HEK293 (cell line): Measurements from ENCODE around the gene EFCAB10.
A peak's percentile ranks its signal among the peaks of the same experiment; 100 is the strongest.
"Not testable (repeated sequence)": the region's sequence is repeated elsewhere in the genome, so short reads cannot be mapped to it uniquely, and the experiment has no call there.

Source experiments
- CTCF ChIA-PET: fragments of 350-600 bp; formaldehyde crosslinking; extraction: SDS; loops from one replicate; lab custom pipeline; 2021; ENCODE audit warnings: antibody characterized with exemption; lab: Yijun Ruan, JAX
- POLR2A ChIA-PET: fragments of 300-600 bp; formaldehyde crosslinking; extraction: SDS; loops from one replicate; lab custom pipeline; 2020; ENCODE audit warnings: antibody characterized with exemption, inconsistent platforms; lab: Yijun Ruan, JAX
- H3K27ac ChIP-seq: fragments of 200-500 bp; sonication (Bioruptor generic); 2 replicates; pipeline ENCODE4 v1.5.1; 2014; ENCODE audit warnings: low read depth, low read length, control low read depth, inconsistent platforms; ENCODE audit errors: extremely low read depth
- H3K36me3 ChIP-seq, 2 experiments: fragments of 200-500 bp in 1 of 2; sonication (Bioruptor generic) in 1 of 2; 1 replicate in 1 of 2; 2 replicates in 1 of 2; pipeline ENCODE4 v1.5.1; 2014 to 2017; ENCODE audit warnings: inconsistent platforms in 2 of 2, low read length in 2 of 2; ENCODE audit not compliant: control insufficient read depth in 2 of 2, insufficient read depth in 1 of 2
- H3K4me1 ChIP-seq: fragments of 200-500 bp; sonication (Bioruptor generic); 2 replicates; pipeline ENCODE4 v1.5.1; 2014; ENCODE audit warnings: mild to moderate bottlenecking, low read length, inconsistent platforms; ENCODE audit not compliant: control insufficient read depth, insufficient read depth
- H3K4me3 ChIP-seq: 2 replicates; pipeline ENCODE4 v1.5.1; 2011; ENCODE audit warnings: low read depth, mild to moderate bottlenecking, control low read depth, low read length, moderate library complexity
- H3K9me3 ChIP-seq: fragments of 200-500 bp; sonication (Bioruptor generic); 2 replicates; pipeline ENCODE4 v1.5.1; 2014; ENCODE audit warnings: low read depth, low read length, inconsistent platforms; ENCODE audit not compliant: control insufficient read depth, insufficient read depth
- BCL11B ChIP-seq: fragments of 450-650 bp; formaldehyde crosslinking; IDR thresholded peaks from 2 replicates; pipeline ENCODE4 v1.5.1; 2016; ENCODE audit warnings: low read depth, missing biosample characterization, missing genetic modification characterization
- EGR2 ChIP-seq: fragments of 450-650 bp; formaldehyde crosslinking; IDR thresholded peaks from 2 replicates; pipeline ENCODE4 v1.5.1; 2016; ENCODE audit warnings: low read depth, missing biosample characterization, missing genetic modification characterization
- GLI2 ChIP-seq: fragments of 450-650 bp; formaldehyde crosslinking; IDR thresholded peaks from 2 replicates; pipeline ENCODE4; 2017; ENCODE audit warnings: missing biosample characterization, missing genetic modification characterization, low read depth, borderline replicate concordance
- GLIS1 ChIP-seq: fragments of 450-650 bp; formaldehyde crosslinking; IDR thresholded peaks from 2 replicates; pipeline ENCODE4 v1.5.1; 2016; ENCODE audit warnings: missing biosample characterization, missing genetic modification characterization
- IKZF3 ChIP-seq: fragments of 450-650 bp; IDR thresholded peaks from 2 replicates; pipeline ENCODE4 v1.5.0; 2018; ENCODE audit warnings: missing biosample characterization, mild to moderate bottlenecking, missing genetic modification characterization, moderate library complexity
- KLF1 ChIP-seq: fragments of 450-650 bp; formaldehyde crosslinking; IDR thresholded peaks from 2 replicates; pipeline ENCODE4 v1.5.1; 2016; ENCODE audit warnings: missing biosample characterization, missing genetic modification characterization
- KLF10 ChIP-seq: fragments of 450-650 bp; IDR thresholded peaks from 2 replicates; pipeline ENCODE4 v1.5.1; 2018; ENCODE audit warnings: missing biosample characterization, mild to moderate bottlenecking, missing genetic modification characterization
- KLF9 ChIP-seq: fragments of 450-650 bp; formaldehyde crosslinking; IDR thresholded peaks from 2 replicates; pipeline ENCODE4 v1.5.1; 2016; ENCODE audit warnings: missing biosample characterization, missing genetic modification characterization, low read depth
- SP3 ChIP-seq: fragments of 450-650 bp; formaldehyde crosslinking; IDR thresholded peaks from 2 replicates; pipeline ENCODE4 v1.5.1; 2016; ENCODE audit warnings: missing biosample characterization, missing genetic modification characterization
- ZBTB11 ChIP-seq: fragments of 450-650 bp; formaldehyde crosslinking; conservative IDR thresholded peaks from 2 replicates; pipeline ENCODE4 v1.5.1; 2016; ENCODE audit warnings: low read depth, missing biosample characterization, missing genetic modification characterization
- ZBTB20 ChIP-seq: fragments of 450-650 bp; formaldehyde crosslinking; IDR thresholded peaks from 2 replicates; pipeline ENCODE4 v1.5.1; 2016; ENCODE audit warnings: missing biosample characterization, missing genetic modification characterization
- ZFHX2 ChIP-seq: fragments of 450-650 bp; formaldehyde crosslinking; conservative IDR thresholded peaks from 2 replicates; pipeline ENCODE4 v1.5.1; 2016; ENCODE audit warnings: missing biosample characterization, missing genetic modification characterization
- ZIC2 ChIP-seq: fragments of 450-650 bp; formaldehyde crosslinking; IDR thresholded peaks from 2 replicates; pipeline ENCODE4 v1.5.1; 2016; ENCODE audit warnings: missing biosample characterization, missing genetic modification characterization
- ZNF426 ChIP-seq: fragments of 450-650 bp; formaldehyde crosslinking; IDR thresholded peaks from 2 replicates; pipeline ENCODE4 v1.5.1; 2017; ENCODE audit warnings: missing biosample characterization, missing genetic modification characterization, mild to moderate bottlenecking, inconsistent platforms, moderate library complexity
- ZNF600 ChIP-seq: fragments of 450-650 bp; formaldehyde crosslinking; IDR thresholded peaks from 2 replicates; pipeline ENCODE4 v1.5.1; 2016; ENCODE audit warnings: missing biosample characterization, missing genetic modification characterization
- ZNF621 ChIP-seq: fragments of 450-650 bp; formaldehyde crosslinking; IDR thresholded peaks from 2 replicates; pipeline ENCODE4 v1.5.1; 2017; ENCODE audit warnings: missing biosample characterization, missing genetic modification characterization
- ZNF654 ChIP-seq: fragments of 450-650 bp; formaldehyde crosslinking; IDR thresholded peaks from 2 replicates; pipeline ENCODE4 v1.5.1; 2016; ENCODE audit warnings: low read depth, missing biosample characterization, missing genetic modification characterization
- ZNF660 ChIP-seq: fragments of 450-650 bp; IDR thresholded peaks from 2 replicates; pipeline ENCODE4 v1.5.1; 2018; ENCODE audit warnings: missing biosample characterization, mild to moderate bottlenecking, missing genetic modification characterization
- ZNF76 ChIP-seq: fragments of 450-650 bp; formaldehyde crosslinking; IDR thresholded peaks from 2 replicates; pipeline ENCODE4; 2016; ENCODE audit warnings: low read depth, missing biosample characterization, missing genetic modification characterization, borderline replicate concordance
- ZSCAN16 ChIP-seq: fragments of 450-650 bp; formaldehyde crosslinking; IDR thresholded peaks from 2 replicates; pipeline ENCODE4 v1.5.1; 2016; ENCODE audit warnings: missing biosample characterization, missing genetic modification characterization
- ZSCAN30 ChIP-seq: fragments of 450-650 bp; IDR thresholded peaks from 2 replicates; pipeline ENCODE4 v1.5.1; 2018; ENCODE audit warnings: missing biosample characterization, mild to moderate bottlenecking, missing genetic modification characterization, moderate library complexity
- TF ChIP-seq, protein P1 (sequence below): fragments of 450-650 bp; formaldehyde crosslinking; IDR thresholded peaks from 2 replicates; pipeline ENCODE4 v1.5.1; 2016; ENCODE audit warnings: missing biosample characterization, missing genetic modification characterization

EFCAB10 gene

GRCh38 chr7:105527737-105528136, 53.6 kb downstream of the EFCAB10 start (continued):
- TF ChIP-seq ZBTB11 (tag by site-specific recombination) (peak; percentile 74), ZNF426 (tag by site-specific recombination) (peak; percentile 91), ZNF654 (tag by site-specific recombination) (peak; percentile 41)

DNA sequence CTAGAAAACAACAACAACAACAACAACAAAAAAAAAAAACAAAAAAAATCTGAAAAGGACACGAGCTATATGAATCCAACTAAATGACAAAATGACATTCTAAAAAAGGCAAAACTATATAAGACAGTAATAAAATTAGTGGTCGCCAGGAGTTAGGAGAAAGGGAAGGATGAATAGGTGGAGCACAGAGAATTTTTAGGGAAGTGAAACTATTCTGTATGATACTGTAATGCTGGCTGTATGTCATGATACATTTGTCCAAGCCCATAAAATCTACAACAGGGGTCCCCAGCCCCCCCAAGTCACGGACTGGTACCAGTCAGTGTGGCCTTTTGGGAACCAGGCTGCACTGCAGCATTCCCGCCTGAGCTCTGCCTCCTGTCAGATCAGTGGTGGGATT, 56.5 kb downstream of the EFCAB10 start:
- TF ChIP-seq BCL11B (tag by site-specific recombination): no peak
- Histone ChIP-seq H3K4me3 (no peak overlapping the region), H3K27ac (no peak overlapping the region), H3K4me1 (peaks cover 2% of the 10 kb centered on the region; the same call in 1 of the 2 replicates), H3K9me3 (no peaks in the 10 kb centered on the region), H3K36me3 (peaks cover 0 to under 1% of the 10 kb centered on the region in 2 experiments; a peak in 2 of 3 replicates)
- POLR2A ChIA-PET: no interaction called here
- CTCF ChIA-PET: no interaction called here

DNA sequence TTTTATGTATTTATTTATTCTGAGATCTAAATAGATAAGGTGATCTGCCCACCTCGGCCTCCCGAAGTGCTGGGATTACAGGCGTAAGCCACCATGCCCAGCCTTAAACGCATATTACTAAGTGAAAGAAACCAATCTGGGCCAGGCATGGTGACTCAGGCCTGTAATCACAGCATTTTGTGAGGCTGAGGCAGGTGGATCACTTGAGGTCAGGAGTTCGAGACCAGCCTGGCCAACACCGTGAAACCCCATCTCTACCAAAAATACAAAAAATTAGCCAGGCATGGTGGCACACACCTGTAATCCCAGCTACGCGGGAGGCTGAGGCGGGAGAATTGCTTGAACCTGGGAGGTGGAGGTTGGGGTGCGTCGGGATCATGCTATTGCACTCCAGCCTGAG, 56.9 kb downstream of the EFCAB10 start:
- H3K9me3 ChIP-seq, H3K27ac ChIP-seq, POLR2A ChIA-PET, H3K36me3 ChIP-seq, H3K4me1 ChIP-seq, H3K4me3 ChIP-seq: not testable (repeated sequence)
- CTCF ChIA-PET: interaction anchor here (1.0 kb wide), 1 partner anchor 7 kb away, joined by 3 read pairs; the partner anchor contains the start of gene RINT1

DNA sequence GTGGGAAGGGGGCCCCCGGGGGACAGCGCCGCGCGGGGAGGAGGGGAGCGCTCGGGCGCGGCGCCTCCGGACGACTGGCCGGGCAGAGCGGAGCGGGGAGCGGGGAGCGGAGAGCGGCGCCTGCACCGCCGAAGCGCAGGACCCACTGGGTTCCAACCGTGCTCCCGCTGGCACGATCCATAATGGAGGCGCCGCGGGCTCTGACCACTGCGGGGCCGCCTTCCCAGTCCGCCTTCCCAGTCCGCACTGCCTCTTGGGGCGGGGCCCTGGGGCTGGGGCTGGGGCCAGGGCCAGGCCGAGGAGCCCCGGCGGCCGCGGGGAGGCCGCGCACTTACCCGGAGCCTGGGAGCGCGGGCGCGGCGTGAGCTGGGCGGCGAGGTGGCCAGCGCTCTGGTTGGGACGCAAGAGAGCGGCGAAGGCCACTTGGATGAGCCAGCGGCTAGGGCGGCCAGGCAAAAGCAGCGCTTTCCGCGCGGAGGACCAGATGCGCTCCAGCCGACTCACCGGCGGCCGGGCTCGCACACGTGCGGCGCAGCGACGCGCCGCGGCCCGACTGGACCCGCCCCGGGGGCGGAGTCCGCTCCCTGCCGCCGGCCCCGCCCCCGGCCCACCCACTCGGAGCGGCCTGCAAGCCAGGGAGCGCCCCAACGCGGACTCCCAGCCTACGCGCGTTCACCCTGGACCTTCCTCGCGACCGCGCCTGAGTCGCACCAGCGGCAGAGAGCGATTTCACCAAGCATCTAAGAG, 59.4 kb downstream of the EFCAB10 start, which contains the start of gene PUS7:
Gene PUS7 (minus strand): TSS at position 555 of the 747 bp plus-strand sequence. CDS start 13,759 bp downstream, outside the sequence.
- Histone ChIP-seq H3K4me3 (peak within 1 kb of the TSS; percentile 73), H3K27ac (peak within 1 kb of the TSS; percentile 81), H3K36me3 (peaks cover 3 to 15% of the 10 kb centered on the region in 2 experiments; a peak in 2 of 3 replicates), H3K4me1 (peaks cover 2% of the 10 kb centered on the region; the same call in 1 of the 2 replicates), H3K9me3 (no peaks in the 10 kb centered on the region)
- ChIA-PET POLR2A (interaction anchor here (0.9 kb wide), 1 partner anchor 10 kb away, joined by 3 read pairs; the partner anchor contains the start of gene RINT1), CTCF (no interaction called here)
- peak; percentile 66 for TF ChIP-seq ZBTB20 (tag by site-specific recombination)
- peak; percentile 46 for TF ChIP-seq SP3 (tag by site-specific recombination)
- TF ChIP-seq ZIC2 (tag by site-specific recombination): peak; percentile 35; the same call in 1 of the 2 replicates
- peak; percentile 26; the same call in 1 of the 2 replicates for TF ChIP-seq ZNF600 (tag by site-specific recombination)
- peak; percentile 28; the same call in 1 of the 2 replicates for TF ChIP-seq KLF1 (tag by site-specific recombination)
- TF ChIP-seq ZNF621 (tag by site-specific recombination): no peak
- TF ChIP-seq ZSCAN30 (tag by site-specific recombination): peak; percentile 92
- 0 out of 2 replicates have a peak, but pooled peaks have one; percentile 5 for TF ChIP-seq GLIS1 (tag by site-specific recombination)
- peak; percentile 64 for TF ChIP-seq IKZF3 (tag by site-specific recombination)
- no peak for TF ChIP-seq GLI2 (tag by site-specific recombination)
- TF ChIP-seq ZNF660 (tag by site-specific recombination): 0 out of 2 replicates have a peak, but pooled peaks have one; percentile 74
- peak; percentile 64; the same call in 1 of the 2 replicates for TF ChIP-seq KLF10 (tag by site-specific recombination)
- TF ChIP-seq ZNF76: peak; percentile 71; the same call in 1 of the 2 replicates
- peak; percentile 68 for TF ChIP-seq ZFHX2 (tag by site-specific recombination)
- 0 out of 2 replicates have a peak, but pooled peaks have one; percentile 26 for TF ChIP-seq EGR2 (tag by site-specific recombination)
- TF ChIP-seq ZSCAN16 (tag by site-specific recombination): no peak
- peak; percentile 43 for TF ChIP-seq KLF9
- TF ChIP-seq, protein P1, sequence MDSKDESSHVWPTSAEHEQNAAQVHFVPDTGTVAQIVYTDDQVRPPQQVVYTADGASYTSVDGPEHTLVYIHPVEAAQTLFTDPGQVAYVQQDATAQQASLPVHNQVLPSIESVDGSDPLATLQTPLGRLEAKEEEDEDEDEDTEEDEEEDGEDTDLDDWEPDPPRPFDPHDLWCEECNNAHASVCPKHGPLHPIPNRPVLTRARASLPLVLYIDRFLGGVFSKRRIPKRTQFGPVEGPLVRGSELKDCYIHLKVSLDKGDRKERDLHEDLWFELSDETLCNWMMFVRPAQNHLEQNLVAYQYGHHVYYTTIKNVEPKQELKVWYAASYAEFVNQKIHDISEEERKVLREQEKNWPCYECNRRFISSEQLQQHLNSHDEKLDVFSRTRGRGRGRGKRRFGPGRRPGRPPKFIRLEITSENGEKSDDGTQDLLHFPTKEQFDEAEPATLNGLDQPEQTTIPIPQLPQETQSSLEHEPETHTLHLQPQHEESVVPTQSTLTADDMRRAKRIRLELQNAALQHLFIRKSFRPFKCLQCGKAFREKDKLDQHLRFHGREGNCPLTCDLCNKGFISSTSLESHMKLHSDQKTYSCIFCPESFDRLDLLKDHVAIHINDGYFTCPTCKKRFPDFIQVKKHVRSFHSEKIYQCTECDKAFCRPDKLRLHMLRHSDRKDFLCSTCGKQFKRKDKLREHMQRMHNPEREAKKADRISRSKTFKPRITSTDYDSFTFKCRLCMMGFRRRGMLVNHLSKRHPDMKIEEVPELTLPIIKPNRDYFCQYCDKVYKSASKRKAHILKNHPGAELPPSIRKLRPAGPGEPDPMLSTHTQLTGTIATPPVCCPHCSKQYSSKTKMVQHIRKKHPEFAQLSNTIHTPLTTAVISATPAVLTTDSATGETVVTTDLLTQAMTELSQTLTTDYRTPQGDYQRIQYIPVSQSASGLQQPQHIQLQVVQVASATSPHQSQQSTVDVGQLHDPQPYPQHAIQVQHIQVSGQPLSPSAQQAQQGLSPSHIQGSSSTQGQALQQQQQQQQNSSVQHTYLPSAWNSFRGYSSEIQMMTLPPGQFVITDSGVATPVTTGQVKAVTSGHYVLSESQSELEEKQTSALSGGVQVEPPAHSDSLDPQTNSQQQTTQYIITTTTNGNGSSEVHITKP (tag by site-specific recombination): peak; percentile 51; the same call in 1 of the 2 replicates
